NCI-H1105 (cell line): ENCODE results near the gene ZC3H12A.

Experiments
- DNase-seq: peaks from one replicate; lab custom pipeline; 2025; lab: John Stamatoyannopoulos, UW

Gene ZC3H12A

GRCh38 chr1:37455516-37455915 is 18.9 kb upstream of the ZC3H12A start:
- no peak for DNase-seq

GRCh38 chr1:37456614-37457013 is 17.8 kb upstream of the ZC3H12A start:
- DNase-seq: no peak

GRCh38 chr1:37458551-37458950 is 15.8 kb upstream of the ZC3H12A start:
- no peak for DNase-seq

- DNase-seq: no peak
Observed at GRCh38 chr1:37461698-37462436, 12.5 kb upstream of the ZC3H12A start.

- no peak for DNase-seq
Observed at GRCh38 chr1:37464443-37464842, 9.9 kb upstream of the ZC3H12A start.

- no peak for DNase-seq
Observed at GRCh38 chr1:37465593-37466517, 8.5 kb upstream of the ZC3H12A start.

GRCh38 chr1:37468037-37468436 is 6.3 kb upstream of the ZC3H12A start:
- no peak for DNase-seq

GRCh38 chr1:37469386-37469785 is 5.0 kb upstream of the ZC3H12A start:
- no peak for DNase-seq

- DNase-seq: no peak
Observed at GRCh38 chr1:37471345-37472231, 2.8 kb upstream of the ZC3H12A start.

GRCh38 chr1:37472281-37472680 is 2.1 kb upstream of the ZC3H12A start:
- no peak for DNase-seq

GRCh38 chr1:37472994-37473393 is 1.4 kb upstream of the ZC3H12A start:
- DNase-seq: no peak

GRCh38 chr1:37473431-37474045 is 842 bp upstream of the ZC3H12A start:
- DNase-seq: no peak

GRCh38 chr1:37474697-37475379 is 458 bp downstream of the ZC3H12A start:
- no peak for DNase-seq

- no peak for DNase-seq
Observed at GRCh38 chr1:37475380-37476086, 1.2 kb downstream of the ZC3H12A start.

GRCh38 chr1:37476087-37476452 is 1.7 kb downstream of the ZC3H12A start:
- DNase-seq: no peak

- no peak for DNase-seq
Observed at GRCh38 chr1:37476460-37477197, 2.2 kb downstream of the ZC3H12A start.

GRCh38 chr1:37477198-37477931 is 3.0 kb downstream of the ZC3H12A start:
- DNase-seq: no peak

- DNase-seq: no peak
Observed at GRCh38 chr1:37477946-37478345, 3.6 kb downstream of the ZC3H12A start.

GRCh38 chr1:37478451-37478881 is 4.1 kb downstream of the ZC3H12A start:
- DNase-seq: no peak
